ENCODE measurements around the gene SUN3.
"Not testable (repeated sequence)": the region's sequence is repeated elsewhere in the genome, so short reads cannot be mapped to it uniquely, and the experiment has no call there.

SUN3 gene

DNA sequence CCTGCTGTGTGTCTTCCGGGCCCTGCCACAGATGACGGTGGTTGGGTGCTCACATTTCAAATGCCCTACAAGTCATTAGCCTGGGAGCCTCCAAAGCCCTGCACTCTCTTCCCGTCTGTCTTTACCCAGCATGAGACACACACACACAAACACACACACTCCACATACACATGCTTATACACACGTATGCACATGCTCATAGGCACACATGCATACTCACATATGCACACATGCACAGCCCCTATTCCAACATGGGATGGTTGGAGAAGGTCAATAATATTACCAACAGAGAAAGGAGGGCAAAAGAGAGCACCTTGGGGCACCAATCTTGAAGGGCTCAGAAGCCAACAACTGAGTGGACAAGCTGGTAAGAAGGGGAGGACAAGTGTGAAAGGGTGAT is 19.0 kb downstream of the SUN3 start:
- no peak overlapping the region for H3K4me3 ChIP-seq (replicated peaks; ENCODE audit: low read depth, low read length)
- H3K36me3 ChIP-seq (ENCODE audit: control insufficient read depth, insufficient read depth, low read length), result no peaks in the 10 kb centered on the region
- H3K27me3 ChIP-seq (replicated peaks; ENCODE audit: control insufficient read depth, insufficient read depth, low read length), result no peaks in the 10 kb centered on the region
- TF ChIP-seq, protein P1, sequence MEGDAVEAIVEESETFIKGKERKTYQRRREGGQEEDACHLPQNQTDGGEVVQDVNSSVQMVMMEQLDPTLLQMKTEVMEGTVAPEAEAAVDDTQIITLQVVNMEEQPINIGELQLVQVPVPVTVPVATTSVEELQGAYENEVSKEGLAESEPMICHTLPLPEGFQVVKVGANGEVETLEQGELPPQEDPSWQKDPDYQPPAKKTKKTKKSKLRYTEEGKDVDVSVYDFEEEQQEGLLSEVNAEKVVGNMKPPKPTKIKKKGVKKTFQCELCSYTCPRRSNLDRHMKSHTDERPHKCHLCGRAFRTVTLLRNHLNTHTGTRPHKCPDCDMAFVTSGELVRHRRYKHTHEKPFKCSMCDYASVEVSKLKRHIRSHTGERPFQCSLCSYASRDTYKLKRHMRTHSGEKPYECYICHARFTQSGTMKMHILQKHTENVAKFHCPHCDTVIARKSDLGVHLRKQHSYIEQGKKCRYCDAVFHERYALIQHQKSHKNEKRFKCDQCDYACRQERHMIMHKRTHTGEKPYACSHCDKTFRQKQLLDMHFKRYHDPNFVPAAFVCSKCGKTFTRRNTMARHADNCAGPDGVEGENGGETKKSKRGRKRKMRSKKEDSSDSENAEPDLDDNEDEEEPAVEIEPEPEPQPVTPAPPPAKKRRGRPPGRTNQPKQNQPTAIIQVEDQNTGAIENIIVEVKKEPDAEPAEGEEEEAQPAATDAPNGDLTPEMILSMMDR (IDR thresholded peaks at IDR 0.05; ENCODE audit: insufficient read depth, low read length, poor library complexity, severe bottlenecking), result no peak
- no peak for DNase-seq (ENCODE audit: extremely low read depth, insufficient read length)

DNA sequence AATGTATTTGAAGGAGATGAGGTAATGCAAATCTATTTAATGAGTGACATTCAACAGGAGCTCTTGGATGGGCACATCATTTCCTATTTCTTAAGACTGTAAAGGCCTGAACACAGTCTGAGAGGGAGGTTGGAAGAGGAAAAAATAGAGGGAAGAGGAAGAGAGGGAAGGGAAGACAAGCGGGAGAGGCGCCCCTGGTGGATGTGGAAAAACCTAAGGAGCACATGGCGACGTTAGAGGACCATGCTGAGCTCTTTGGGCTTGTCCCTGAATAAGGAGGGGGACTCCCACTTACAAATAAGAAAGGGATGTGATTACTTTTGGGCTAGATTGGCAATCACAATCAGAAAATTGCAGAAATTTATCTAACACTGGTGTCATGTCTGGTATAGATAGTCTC is 19.6 kb downstream of the SUN3 start:
- TF ChIP-seq, protein P1 (IDR thresholded peaks at IDR 0.05; ENCODE audit: insufficient read depth, low read length, poor library complexity, severe bottlenecking), result no peak
- no peak for DNase-seq (ENCODE audit: extremely low read depth, insufficient read length)
- H3K27me3 ChIP-seq (replicated peaks; ENCODE audit: control insufficient read depth, insufficient read depth, low read length), result no peaks in the 10 kb centered on the region
- no peak overlapping the region for H3K4me3 ChIP-seq (replicated peaks; ENCODE audit: low read depth, low read length)
- no peaks in the 10 kb centered on the region for H3K36me3 ChIP-seq (ENCODE audit: control insufficient read depth, insufficient read depth, low read length)

- Histone ChIP-seq H3K27me3 (replicated peaks; ENCODE audit: control insufficient read depth, insufficient read depth, low read length) (no peaks in the 10 kb centered on the region), H3K4me3 (replicated peaks; ENCODE audit: low read depth, low read length) (no peak overlapping the region), H3K36me3 (ENCODE audit: control insufficient read depth, insufficient read depth, low read length) (no peaks in the 10 kb centered on the region)
- DNase-seq (ENCODE audit: extremely low read depth, insufficient read length), result no peak
- TF ChIP-seq, protein P1 (IDR thresholded peaks at IDR 0.05; ENCODE audit: insufficient read depth, low read length, poor library complexity, severe bottlenecking), result no peak
Observed at GRCh38 chr7:48006866-48007265, 22.0 kb downstream of the SUN3 start.

DNA sequence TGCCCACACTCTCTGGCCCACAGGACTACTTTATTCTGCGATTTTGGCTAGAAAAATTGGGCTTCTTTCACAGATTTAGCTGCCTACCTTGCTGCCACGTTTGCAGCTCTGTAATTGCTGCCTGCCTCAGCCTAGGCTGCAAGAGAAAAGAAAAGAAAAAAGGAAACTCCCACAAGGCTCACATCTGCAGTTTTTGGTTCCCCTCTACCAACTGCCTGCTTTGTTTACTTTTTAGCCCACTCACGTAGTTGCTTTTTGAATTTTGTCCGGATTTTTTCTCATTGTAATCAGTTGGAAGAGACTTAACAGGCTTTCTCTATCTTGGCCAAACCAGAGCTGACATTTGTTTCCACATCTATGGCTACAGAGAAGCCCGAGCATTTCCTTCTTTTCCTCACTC is 24.3 kb downstream of the SUN3 start:
- no peak for DNase-seq (ENCODE audit: extremely low read depth, insufficient read length)
- H3K27me3 ChIP-seq (replicated peaks; ENCODE audit: control insufficient read depth, insufficient read depth, low read length), result no peaks in the 10 kb centered on the region
- TF ChIP-seq, protein P1 (IDR thresholded peaks at IDR 0.05; ENCODE audit: insufficient read depth, low read length, poor library complexity, severe bottlenecking), result no peak
- H3K36me3 ChIP-seq (ENCODE audit: control insufficient read depth, insufficient read depth, low read length), result no peaks in the 10 kb centered on the region
- no peak overlapping the region for H3K4me3 ChIP-seq (replicated peaks; ENCODE audit: low read depth, low read length)

- no peak for DNase-seq (ENCODE audit: extremely low read depth, insufficient read length)
- H3K27me3 ChIP-seq (replicated peaks; ENCODE audit: control insufficient read depth, insufficient read depth, low read length), result no peaks in the 10 kb centered on the region
- TF ChIP-seq, protein P1 (IDR thresholded peaks at IDR 0.05; ENCODE audit: insufficient read depth, low read length, poor library complexity, severe bottlenecking), result no peak
- H3K36me3 ChIP-seq (ENCODE audit: control insufficient read depth, insufficient read depth, low read length), result no peaks in the 10 kb centered on the region
- no peak overlapping the region for H3K4me3 ChIP-seq (replicated peaks; ENCODE audit: low read depth, low read length)
Observed at GRCh38 chr7:48004032-48004431, 24.9 kb downstream of the SUN3 start.

GRCh38 chr7:48000164-48000563 is 28.7 kb downstream of the SUN3 start:
- not testable (repeated sequence) for H3K36me3 ChIP-seq (ENCODE audit: control insufficient read depth, insufficient read depth, low read length); H3K4me3 ChIP-seq (replicated peaks; ENCODE audit: low read depth, low read length); DNase-seq (ENCODE audit: extremely low read depth, insufficient read length); H3K27me3 ChIP-seq (replicated peaks; ENCODE audit: control insufficient read depth, insufficient read depth, low read length)

Data from GM06990 (cell line).